GM19372 (cell line): ENCODE measurements around the gene TRIP4.
A peak's percentile ranks its signal among the peaks of the same experiment; 100 is the strongest.
"Not testable (repeated sequence)": the region's sequence is repeated elsewhere in the genome, so short reads cannot be mapped to it uniquely, and the experiment has no call there.

Experiments used
- ATAC-seq: cut with Tn5 transposase; IDR thresholded peaks from one replicate; pipeline ENCODE4 v1.9.1; 2021; ENCODE audit warnings: mild to moderate bottlenecking, low read depth, moderate library complexity; ENCODE audit not compliant: unreplicated experiment

TRIP4 gene

DNA sequence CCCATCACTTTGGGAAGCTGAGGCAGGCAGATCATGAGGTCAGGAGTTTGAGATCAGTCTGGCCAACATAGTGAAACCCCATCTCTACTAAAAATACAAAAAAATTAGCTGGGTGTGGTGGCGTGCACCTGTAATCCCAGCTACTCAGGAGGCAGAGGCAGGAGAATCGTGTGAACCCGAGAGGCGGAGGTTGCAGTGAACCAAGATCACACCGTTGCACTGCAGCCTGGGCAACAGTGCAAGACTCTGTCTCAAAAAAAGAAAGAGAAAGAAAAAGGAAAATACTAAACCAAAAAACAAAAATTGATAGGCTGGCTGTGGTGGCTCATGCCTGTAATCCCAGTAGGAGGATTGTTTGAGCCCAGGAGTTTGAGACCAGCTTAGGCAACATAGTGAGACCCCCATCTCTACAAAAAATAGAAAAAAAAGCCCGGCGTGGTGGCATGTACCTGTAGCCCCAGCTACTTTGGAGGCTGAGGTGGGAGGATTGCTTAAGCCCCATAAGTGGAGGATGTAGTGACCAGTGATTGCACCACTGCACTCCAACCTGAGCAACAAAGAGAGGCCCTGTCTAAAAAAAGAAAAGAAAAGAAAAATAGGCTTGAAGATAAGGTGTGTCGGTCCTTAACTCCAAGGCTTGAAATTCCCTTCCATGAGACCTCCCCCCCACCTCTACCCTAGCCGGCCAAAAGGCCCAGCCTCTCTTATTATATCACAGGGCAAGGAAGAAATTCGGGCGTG lies 7.3 kb upstream of the TRIP4 start:
- ATAC-seq: not testable (repeated sequence)

DNA sequence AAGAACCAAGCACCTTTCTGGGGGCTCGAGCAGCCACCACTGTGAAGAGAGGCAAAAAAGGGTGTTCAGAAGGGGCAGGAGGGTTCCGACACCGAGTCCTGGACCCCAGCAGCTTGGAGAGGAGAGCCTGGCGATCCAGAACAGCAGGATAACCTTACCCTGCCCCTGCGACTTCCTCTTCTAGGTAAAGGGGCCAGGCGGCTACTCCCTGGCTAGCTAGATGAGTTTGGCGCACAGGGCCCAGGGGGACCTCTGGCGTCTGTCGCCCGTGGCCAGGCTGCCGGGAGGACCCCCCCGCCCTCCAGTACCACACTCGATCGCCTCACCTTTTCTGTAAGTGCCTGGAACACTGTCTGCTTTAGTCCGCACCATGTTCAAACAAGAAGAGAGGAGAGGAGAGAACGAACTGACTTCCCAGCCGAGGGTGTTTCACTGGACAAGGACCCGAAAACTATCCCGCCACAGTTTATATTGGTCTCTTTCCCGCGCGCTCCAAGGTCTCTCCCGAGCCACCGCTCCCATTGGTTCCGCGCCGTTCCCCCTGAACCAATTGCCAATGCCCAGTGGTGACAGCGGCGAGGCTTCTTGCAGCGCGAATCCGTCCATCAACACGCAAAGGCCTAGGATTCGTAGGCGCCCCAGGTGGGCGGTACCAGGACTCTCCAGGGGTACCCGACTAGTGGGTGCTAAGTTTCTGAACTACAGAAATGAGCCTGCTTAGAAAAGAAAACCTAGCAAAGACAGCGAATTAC lies 6.5 kb upstream of the TRIP4 start, which contains the start of gene PCLAF:
PCLAF (minus strand) TSS at position 442 of the 752 bp plus-strand sequence; CDS start at position 372, 70 bp downstream.
- peak; percentile 92 for ATAC-seq

DNA sequence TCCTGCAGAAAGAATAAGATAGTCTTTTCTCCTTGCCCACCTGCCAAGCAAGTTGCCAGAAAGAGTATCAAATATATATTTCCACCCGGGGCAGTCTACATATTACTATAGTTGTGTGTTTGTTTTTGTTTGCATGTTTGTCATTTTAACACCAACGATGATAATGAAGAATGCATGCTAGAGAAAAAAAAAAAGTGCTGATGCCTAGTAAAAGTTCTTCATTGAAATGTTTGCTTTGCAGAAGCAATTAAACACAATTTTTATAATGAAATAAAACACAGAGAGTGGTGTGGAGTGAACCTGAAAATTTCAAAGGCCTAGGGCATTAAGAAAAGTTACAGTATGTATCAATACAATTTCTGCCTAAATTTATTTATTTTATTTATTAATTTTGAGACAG lies 3.9 kb upstream of the TRIP4 start:
- no peak for ATAC-seq

DNA sequence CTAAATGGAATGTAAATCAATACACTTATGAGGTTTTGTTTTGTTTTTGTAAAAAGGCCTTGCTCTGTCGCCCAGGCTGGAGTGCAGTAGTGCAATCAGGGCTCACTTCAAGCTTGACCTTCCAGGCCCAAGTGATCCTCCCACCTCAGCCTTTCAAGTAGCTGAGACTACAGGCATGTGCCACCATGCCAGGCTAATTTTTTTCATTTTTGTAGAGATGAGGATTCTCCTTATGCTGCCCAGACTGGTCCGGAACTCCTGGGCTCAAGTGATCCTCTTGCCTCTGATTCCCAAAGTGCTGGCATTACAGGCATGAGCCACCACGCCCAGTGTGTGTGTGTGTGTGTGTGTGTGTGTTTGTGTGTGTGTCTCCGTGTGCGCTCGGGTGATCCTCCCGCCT lies 1.3 kb upstream of the TRIP4 start:
- ATAC-seq: no peak

DNA sequence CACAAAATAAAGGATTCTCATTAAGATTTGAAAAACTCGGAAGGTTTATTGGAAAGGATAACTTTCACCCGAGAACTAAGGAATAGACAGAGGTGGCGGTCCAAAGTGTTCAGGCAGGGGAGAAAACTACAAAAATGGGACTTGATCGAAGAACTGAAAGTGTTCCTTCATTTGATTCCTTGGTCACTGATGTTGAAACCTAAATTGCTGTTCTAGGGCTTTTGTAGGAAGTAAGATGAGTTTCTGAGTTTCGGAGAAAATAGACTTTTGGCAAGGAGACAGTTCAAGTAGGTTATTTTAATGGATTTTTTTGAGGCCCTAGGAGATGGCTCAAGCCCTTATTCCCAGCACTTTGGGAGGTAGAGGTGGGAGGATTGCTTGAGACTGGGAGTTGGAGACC lies 1.4 kb downstream of the TRIP4 start:
- ATAC-seq: no peak

DNA sequence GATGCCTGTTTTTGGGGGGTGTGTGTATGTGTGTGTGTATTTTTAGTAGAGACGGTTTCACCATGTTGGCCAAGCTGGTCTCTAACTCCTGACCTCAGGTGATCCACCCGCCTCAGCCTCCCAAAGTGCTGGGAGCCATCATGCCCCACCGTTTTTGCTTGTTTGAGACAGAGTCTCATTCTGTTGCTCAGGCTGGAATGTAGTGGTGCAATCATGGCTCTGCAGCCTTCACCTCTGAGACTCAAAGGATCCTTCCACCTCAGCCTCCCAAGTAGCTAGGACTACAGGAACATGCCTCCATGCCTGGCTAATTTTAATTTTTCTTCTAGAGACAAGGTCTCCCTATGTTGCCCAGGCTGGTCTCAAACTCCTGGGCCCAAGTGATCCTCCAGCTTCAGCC lies 4.8 kb downstream of the TRIP4 start:
- not testable (repeated sequence) for ATAC-seq

DNA sequence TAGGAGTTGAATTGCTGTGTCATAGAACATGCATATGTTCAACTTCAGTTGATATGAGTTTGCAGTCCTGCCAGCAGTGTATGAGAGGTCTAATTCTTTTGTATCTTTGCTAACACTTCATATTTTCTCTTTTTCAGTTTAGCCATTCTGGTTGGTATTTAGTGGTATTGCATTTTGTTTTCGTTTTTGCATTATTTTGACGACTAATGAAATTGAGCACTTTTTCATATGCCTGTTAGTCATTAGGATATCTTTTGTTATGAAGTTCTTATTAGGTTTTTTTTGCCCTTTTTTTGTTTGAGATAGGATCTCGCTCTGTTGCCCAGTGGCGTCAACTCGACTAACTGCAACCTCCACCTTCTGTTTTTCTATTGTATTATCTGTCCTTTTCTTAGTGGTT lies 9.2 kb downstream of the TRIP4 start:
- no peak for ATAC-seq

DNA sequence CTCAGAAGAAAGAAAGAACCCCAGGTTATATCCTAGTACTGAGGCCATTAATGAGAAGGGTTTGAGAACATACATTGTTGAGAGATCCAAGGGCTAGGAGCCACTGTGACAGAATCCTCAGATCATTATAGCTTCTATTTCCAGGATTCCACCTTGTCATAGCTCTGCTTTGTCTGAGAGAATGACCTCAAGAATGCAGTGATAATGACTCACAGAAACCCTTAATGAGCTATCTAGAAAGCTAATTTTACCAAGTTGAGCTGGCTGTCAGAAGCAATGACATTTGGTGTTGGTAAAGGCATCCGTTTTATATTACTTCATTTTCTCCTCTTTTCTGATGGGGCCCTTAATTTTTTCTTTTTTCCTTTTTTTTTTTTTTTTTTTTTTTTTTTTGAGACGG lies 10.9 kb downstream of the TRIP4 start:
- no peak for ATAC-seq

DNA sequence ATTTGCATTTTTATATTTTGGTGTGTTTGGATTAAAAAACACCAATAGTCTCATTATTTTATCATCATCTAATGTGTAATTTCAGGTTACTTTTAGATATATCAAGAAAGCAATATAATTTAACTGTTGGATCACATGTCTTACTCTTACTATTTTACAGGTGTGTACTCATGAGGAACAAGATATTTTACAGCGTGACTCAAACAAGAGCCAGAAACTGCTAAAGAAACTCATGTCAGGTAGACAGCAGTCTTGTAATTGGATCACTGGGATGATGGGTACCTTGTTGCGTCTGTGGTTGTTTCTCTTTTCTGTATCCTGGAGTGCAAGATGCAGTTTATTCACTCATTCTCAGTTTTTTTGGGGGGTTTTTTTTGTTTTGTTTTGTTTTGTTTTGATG lies 12.9 kb downstream of the TRIP4 start:
- ATAC-seq: no peak

DNA sequence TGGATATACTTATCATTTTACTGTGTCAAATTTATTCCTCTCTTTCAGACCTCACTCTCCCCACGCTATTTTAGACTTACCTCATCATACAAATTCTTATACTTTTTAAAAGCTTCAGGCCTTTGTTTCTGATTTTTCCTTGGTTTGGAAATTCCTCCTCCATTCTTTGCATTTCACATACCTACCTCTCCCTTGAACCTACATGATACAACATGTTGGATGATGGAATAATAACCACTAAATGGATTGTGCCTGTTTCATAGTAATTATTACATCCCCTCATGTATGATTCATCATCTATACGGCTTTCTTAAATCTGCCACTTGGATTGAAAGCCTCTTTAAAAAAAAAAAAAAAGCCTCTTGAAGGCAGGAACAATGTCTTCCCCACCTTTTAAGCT lies 24.6 kb downstream of the TRIP4 start:
- ATAC-seq: no peak

DNA sequence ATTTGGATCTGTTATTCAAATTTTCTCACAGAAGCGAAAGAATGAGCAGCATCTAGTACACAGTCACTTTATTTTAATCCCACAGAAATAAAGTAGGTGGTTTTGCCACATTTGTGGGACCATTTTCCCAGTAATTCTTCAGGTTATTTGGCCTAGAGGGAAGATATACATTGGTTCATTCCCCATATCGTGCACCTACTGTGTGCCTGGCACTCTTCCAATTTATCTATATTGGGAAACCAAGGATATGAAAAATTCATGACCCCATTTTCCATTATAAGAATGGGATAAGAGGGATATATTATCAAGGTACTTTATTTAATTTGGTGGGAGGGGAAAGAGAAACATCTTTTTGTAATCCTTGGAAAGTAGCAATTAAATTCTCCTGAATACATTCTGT lies 35.1 kb downstream of the TRIP4 start:
- no peak for ATAC-seq

DNA sequence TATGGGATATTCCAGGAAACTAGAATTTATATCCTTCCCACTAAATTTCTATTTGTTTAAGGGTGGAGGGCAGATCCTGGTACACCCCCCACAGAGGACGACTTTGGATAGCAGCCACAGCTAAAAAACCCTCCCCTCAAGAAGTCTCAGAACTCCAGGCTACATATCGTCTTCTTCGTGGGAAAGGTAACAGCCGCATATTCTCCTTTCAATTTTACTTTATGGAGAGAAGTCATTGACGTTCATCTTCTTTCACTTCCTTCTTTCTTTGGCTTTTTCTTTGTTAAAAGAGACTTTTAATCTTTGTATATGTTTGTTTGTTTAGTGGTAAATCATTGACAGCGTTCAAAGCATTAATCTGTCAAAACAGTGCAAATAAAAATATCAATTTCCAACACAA lies 36.3 kb downstream of the TRIP4 start:
- no peak for ATAC-seq

DNA sequence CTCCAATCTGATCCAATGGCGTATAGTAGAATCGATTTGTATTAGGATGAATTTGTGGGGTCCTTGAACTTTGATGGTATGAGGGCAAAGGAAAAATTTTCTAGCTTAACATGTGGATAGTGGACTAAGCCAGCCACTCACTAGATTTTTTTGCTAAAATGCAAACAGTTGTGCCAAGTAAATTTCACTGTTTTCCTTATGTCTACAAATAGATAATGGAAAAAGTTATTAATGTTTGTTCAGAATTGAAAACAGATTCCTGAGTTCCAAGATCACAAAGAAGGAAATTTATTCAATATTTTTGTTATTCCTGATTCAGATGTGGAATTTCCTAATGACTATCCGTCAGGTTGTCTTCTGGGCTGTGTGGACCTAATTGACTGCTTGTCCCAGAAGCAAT lies 37.6 kb downstream of the TRIP4 start:
- ATAC-seq: no peak

DNA sequence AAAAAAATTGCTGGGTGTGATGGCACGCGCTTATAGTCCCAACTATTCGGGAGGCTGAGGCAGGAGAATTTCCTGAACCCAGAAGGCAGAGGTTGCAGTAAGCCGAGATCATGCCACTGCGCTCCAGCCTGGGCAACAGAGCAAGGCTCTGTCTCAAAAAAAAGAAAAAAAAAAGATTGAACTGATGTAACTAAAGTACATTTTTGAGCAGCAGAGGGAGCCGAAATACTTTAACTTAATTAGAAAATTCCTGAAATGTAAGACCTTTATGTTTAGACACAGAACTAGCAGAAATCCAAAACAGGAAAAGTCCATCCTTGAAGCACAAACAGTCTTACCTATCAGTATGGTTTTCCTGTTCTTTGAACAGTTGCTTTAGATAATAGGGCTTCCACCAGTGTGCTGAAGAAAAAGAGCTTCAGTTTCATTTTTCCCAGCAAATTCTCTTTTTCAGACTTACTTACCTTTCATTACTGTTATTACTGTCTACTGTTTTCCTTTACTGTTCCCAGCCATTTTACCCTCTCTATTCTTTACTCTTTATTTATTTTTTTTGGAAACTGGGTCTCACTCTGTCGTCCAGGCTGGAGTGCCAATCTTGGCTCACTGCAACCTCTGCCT lies 39.3 kb downstream of the TRIP4 start:
- ATAC-seq: no peak

DNA sequence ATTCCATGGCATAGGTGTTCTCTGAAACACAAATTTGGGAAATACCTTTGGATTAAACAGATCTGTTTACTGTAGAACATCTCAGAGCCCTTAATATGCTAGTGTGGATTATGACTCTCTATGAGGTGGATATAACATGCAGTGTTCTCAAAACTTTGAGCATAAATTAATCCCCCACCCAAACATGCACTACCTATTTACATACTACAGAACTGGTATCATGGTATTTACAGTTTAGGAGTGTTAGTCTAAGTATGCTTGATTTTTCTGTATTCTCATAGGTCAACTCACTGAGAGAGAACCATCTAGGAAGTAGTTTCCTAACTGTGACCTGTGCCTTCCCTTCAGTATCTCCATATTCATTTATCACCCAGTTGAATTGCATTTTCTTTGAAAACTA lies 41.8 kb downstream of the TRIP4 start:
- ATAC-seq: no peak

DNA sequence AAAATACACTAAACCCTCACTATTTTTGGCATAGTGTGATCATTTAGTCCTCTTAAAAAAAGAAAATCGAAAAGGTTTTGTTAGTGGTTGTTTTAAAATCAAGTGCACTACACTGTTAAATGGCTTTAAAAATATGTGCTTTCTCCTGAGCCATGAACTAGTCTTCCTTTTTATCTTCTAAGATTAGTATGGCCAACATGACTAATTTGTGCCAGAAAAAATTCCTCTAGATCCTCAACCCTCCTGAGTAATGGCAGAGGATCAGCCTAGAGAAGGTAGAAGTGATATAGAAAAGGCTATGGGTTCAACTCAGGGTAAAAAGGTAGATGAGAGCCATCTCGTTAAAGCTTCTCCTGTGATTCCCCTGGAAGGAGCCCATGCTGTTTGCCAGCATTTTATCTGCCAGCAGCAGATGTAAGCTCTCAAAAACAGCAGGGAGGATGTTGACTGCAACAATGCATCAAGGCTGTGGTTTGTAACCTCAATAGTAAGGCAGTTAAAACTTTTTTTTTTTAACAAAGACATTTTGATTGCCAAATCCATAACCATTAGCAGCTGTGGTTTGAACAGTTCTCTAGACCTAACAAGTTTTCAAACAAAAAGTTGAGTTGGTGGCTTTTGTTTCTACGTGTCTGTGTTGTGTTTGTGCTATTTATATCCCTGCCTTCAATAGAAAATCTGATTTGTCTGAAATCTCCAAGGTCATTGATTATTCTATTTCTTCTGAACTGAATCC lies 42.5 kb downstream of the TRIP4 start:
- no peak for ATAC-seq

DNA sequence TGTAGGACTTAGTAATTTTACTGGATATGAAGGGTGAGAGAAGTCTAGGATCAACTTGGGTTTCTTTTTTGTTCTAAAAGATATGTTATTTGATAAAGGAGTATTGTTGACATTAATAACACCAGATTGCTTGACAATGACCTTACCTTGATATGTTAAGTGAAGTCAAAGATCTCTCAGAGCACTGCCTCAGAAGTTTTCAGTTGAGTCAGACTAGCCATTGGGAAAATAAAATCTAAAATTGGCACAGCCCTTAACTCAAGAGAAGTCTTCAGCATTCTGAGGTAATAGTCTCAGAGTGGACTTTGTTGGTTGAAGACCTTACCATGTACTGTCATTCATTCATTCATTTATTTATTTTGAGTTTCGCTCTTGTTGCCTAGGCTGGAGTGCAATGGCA lies 50.3 kb downstream of the TRIP4 start:
- no peak for ATAC-seq

DNA sequence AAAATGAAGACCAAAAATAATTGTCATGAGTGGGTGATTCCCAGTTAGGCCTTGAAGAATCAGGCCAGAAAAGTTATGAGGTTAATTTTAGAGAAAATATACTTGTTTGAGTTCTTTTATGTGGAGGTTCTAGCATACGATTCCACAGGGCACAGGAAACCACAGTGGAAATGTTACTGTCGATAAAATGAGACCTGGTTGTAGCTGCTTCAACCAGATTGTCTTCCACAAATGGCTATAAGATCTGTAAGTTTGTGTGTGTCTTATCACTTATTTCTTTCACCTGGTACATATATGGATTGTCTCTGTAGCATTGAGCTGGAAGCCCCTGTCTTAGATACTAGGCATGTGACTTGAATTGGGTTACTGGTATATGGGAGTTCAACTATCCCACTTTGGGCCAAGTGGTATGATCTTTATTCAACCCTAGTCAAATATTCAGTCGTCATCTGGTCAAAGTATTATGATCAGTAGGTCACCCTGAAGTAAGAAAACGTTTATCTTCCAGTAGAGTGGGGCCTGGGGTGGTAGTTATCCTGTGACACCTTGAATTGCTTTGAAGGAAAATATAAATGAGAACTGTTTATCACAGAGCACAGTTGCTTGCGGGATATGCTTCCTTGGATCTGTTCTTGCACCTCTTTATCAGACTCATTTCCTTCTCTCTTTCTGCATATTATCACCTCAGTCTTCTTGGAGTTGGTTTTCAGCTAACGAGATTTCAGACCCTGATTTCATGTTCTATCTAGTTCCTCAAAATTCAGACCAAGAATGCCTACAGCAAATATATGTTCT lies 51.2 kb downstream of the TRIP4 start:
- no peak for ATAC-seq

DNA sequence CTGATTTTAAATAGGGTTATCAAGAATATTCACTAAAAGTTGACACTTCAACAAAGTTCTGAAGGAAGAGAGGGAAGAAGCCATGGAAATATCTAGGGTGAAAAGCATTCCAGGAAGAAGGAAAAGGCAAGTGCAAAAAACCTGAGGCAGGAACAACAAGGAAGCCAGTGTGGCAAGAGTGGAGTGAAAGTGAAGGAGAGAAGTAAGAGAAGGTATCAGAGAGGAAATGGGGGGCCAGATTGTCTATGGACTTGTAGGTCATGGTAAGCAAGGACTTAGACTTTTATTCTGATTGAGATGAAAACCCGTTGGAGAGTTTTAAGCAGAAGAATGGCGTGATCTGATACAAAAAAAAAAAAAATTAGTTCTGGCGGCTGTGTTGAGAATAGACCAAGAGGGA lies 54.2 kb downstream of the TRIP4 start:
- no peak for ATAC-seq

DNA sequence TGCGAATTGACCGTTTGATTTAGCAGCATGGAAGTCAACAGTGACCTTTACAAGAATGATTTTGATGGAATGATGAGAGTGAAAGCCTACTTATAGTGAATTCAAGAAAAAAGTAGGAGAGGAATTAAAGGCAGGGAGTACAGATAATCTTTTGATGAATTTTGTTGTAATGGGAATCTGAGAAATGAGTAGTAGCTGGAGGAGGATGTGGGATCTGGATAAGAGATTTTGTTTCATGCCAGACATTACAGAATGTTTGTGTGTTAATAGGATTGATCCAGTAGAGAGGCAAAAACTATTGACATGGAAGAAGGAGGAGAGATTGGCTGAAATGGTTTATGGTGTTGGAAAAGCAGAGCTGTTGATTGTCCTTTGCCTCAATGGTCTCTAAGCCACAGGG lies 55.4 kb downstream of the TRIP4 start:
- no peak for ATAC-seq
